Left lung (tissue), 10 donors: ENCODE measurements around the gene ZNF678. TPM values are rescaled to one million over a fixed set of nuclear protein-coding genes. Genes with fewer than 3 reads are reported as not detected.

Source experiments
- ATAC-seq: fragments of 200-7000 bp; cut with Tn5 transposase; one replicate; pipeline ENCODE4 v1.9.1; 2020; ENCODE audit warnings: moderate library complexity
- DNase-seq, 4 donors: peaks; one replicate each; pipeline ENCODE4 v3.0.0-alpha.2; 2013 to 2020
- H3K27ac ChIP-seq, 2 donors: fragments of 200-600 bp; sonication (generic) in 1 of 2; one replicate each; pipeline versions ENCODE4 v1.5.0 to v1.8.0; 2020 to 2021
- H3K27me3 ChIP-seq, 2 donors: fragments of 200-600 bp; sonication (generic) in 1 of 2; one replicate each; pipeline versions ENCODE4 v1.5.0 to v1.8.0; 2020 to 2021
- H3K36me3 ChIP-seq, 2 donors: fragments of 200-600 bp; sonication (generic) in 1 of 2; one replicate each; pipeline versions ENCODE4 v1.5.0 to v1.8.0; 2020 to 2021
- H3K4me1 ChIP-seq, 2 donors: fragments of 200-600 bp; one replicate each; pipeline ENCODE4 v1.8.0; 2021
- H3K4me3 ChIP-seq, 2 donors: fragments of 200-600 bp; sonication (generic) in 1 of 2; one replicate each; pipeline versions ENCODE4 v1.5.0 to v1.8.0; 2020 to 2021; ENCODE audit warnings: mild to moderate bottlenecking in 1 of 2
- H3K9me3 ChIP-seq, 2 donors: fragments of 200-600 bp; sonication (generic) in 1 of 2; one replicate each; pipeline versions ENCODE4 v1.5.0 to v1.8.0; 2020 to 2021
- CTCF ChIP-seq, 2 donors: fragments of 200-600 bp; sonication (generic) in 1 of 2; IDR thresholded peaks; one replicate each; pipeline versions ENCODE4 v1.5.0 to v1.8.0; 2021; ENCODE audit warnings: antibody characterized with exemption in 2 of 2
- intact Hi-C, 2 donors: fragments of 100-400 bp; cut with DNase I; formaldehyde crosslinking; loops; one replicate each; pipeline versions ENCODE4 v1.11.2 to v1.14.2; 2022
- polyA plus RNA-seq, 6 donors: library from polyadenylated mRNA; unstranded; fragments of 120-200 nt; gene quantifications; one replicate each; pipeline ENCODE4 v1.2.1, GENCODE V29; 2013; ENCODE audit not compliant: insufficient read length in 6 of 6
- total RNA-seq, 2 donors: library from RNA; stranded (reverse); fragmentation: NEBNext Ultra II Directional; extraction: Animal tissue kit (Norgen Biotek cat#: 25700); gene quantifications; one replicate each; pipeline ENCODE4 v1.2.1, GENCODE V29; 2021
- donor health status: DM: no; HTN: yes; CAD: no.
- donor health status: DM: no; HTN: no; CAD: no.

ZNF678 gene
- total and polyA plus RNA-seq, 8 donors, result 7.3 to 19.5 (median 16.6) TPM

GRCh38 chr1:227712648-227713047 is 149.3 kb downstream of the ZNF678 start:
- H3K4me3 ChIP-seq, result no peak overlapping the region
- H3K4me1 ChIP-seq, result no peaks in the 10 kb centered on the region
- intact Hi-C loops, result no loop called here
- no peak overlapping the region for H3K27ac ChIP-seq
- no peak for ATAC-seq
- H3K27me3 ChIP-seq, result no peaks in the 10 kb centered on the region
- H3K36me3 ChIP-seq, result no peaks in the 10 kb centered on the region
- no peak for TF ChIP-seq CTCF (IDR thresholded peaks at IDR 0.05)
- peaks cover 0 to 68% of the 10 kb centered on the region in 2 donors for H3K9me3 ChIP-seq
- no peak for DNase-seq

- intact Hi-C loops, result no loop called here
- no peak for DNase-seq
- Histone ChIP-seq H3K36me3 (no peaks in the 10 kb centered on the region), H3K4me1 (no peaks in the 10 kb centered on the region), H3K9me3 (peaks cover 0 to 86% of the 10 kb centered on the region in 2 donors), H3K4me3 (no peak overlapping the region), H3K27ac (no peak overlapping the region), H3K27me3 (no peaks in the 10 kb centered on the region)
- no peak for TF ChIP-seq CTCF (IDR thresholded peaks at IDR 0.05)
- ATAC-seq, result no peak
Observed at GRCh38 chr1:227718932-227719331, 155.6 kb downstream of the ZNF678 start.

GRCh38 chr1:227723474-227723873 is 160.1 kb downstream of the ZNF678 start:
- intact Hi-C loops, result no loop called here
- no peak for TF ChIP-seq CTCF (IDR thresholded peaks at IDR 0.05)
- H3K9me3 ChIP-seq, result peaks cover 0 to 46% of the 10 kb centered on the region in 2 donors
- DNase-seq (no peak), ATAC-seq (no peak)
- H3K27me3 ChIP-seq, result peaks cover 0 to 17% of the 10 kb centered on the region in 2 donors
- no peaks in the 10 kb centered on the region for H3K36me3 ChIP-seq
- no peak overlapping the region for H3K4me3 ChIP-seq
- no peak overlapping the region for H3K27ac ChIP-seq
- peaks cover 0 to 5% of the 10 kb centered on the region in 2 donors for H3K4me1 ChIP-seq

- Histone ChIP-seq H3K36me3 (no peaks in the 10 kb centered on the region), H3K27me3 (peaks cover 0 to 25% of the 10 kb centered on the region in 2 donors), H3K27ac (no peak overlapping the region), H3K4me1 (peaks cover 0 to 20% of the 10 kb centered on the region in 2 donors), H3K9me3 (peaks cover 0 to 32% of the 10 kb centered on the region in 2 donors), H3K4me3 (no peak overlapping the region)
- no peak for DNase-seq
- no peak for ATAC-seq
- intact Hi-C loops, result no loop called here
- no peak for TF ChIP-seq CTCF (IDR thresholded peaks at IDR 0.05)
Observed at GRCh38 chr1:227725046-227725445, 161.7 kb downstream of the ZNF678 start.

- ATAC-seq (no peak), DNase-seq (no peak)
- Histone ChIP-seq H3K9me3 (peaks cover 0 to 19% of the 10 kb centered on the region in 2 donors), H3K4me1 (peaks cover 0 to 26% of the 10 kb centered on the region in 2 donors), H3K36me3 (peaks cover 0 to 5% of the 10 kb centered on the region in 2 donors), H3K27ac (no peak overlapping the region), H3K27me3 (peaks cover 0 to 25% of the 10 kb centered on the region in 2 donors), H3K4me3 (no peak overlapping the region)
- intact Hi-C loops, result no loop called here
- TF ChIP-seq CTCF (IDR thresholded peaks at IDR 0.05), result no peak
Observed at GRCh38 chr1:227726318-227726717, 163.0 kb downstream of the ZNF678 start.

Other genes with a start within 250 kb of the ZNF678 start
- gene CDC42BPA, start 245.1 kb upstream of the ZNF678 start, total RNA-seq, result 10 to 100 TPM; 35.8 to 36.1 TPM
- 10 to 100 TPM; 41.3 to 49.0 (median 44.6) TPM for gene CDC42BPA, start 245.1 kb upstream of the ZNF678 start, polyA plus RNA-seq
- 10 to 100 TPM; 13.4 to 16.1 TPM for gene JMJD4, start 171.7 kb downstream of the ZNF678 start, total RNA-seq
- gene JMJD4, start 171.7 kb downstream of the ZNF678 start, polyA plus RNA-seq, result 10 to 100 TPM; 15.0 to 18.6 (median 17.8) TPM
- gene SNAP47, start 171.9 kb downstream of the ZNF678 start, total RNA-seq, result 10 to 100 TPM; 24.5 to 29.7 TPM
- 10 to 100 TPM; 40.0 to 44.9 (median 41.5) TPM for gene SNAP47, start 171.9 kb downstream of the ZNF678 start, polyA plus RNA-seq